Stimulated activated memory B cell treated with anti-CD40 and anti-IgM and Interleukin-4, amounts not matched to agents 10 μg/mL and 1 μg/mL and 100 μg/mL, for 72 hours (primary cell): Measurements from ENCODE around the gene PIGO.

Source experiments
- ATAC-seq: fragments of 150-1000 bp; cut with Tn5 transposase; 2 replicates; pipeline ENCODE4 v1.10.0; 2021
- H3K27ac Mint-ChIP-seq: one replicate; pipeline ENCODE4 v1.8.0; 2022; ENCODE audit warnings: mild to moderate bottlenecking, mixed read lengths
- H3K27me3 Mint-ChIP-seq: one replicate; pipeline ENCODE4 v1.8.0; 2022; ENCODE audit warnings: mixed read lengths
- H3K36me3 Mint-ChIP-seq: one replicate; pipeline ENCODE4 v1.8.0; 2022; ENCODE audit warnings: mixed read lengths
- H3K4me1 Mint-ChIP-seq: one replicate; pipeline ENCODE4 v1.8.0; 2022; ENCODE audit warnings: mixed read lengths
- H3K4me3 Mint-ChIP-seq: one replicate; pipeline ENCODE4 v1.8.0; 2022; ENCODE audit warnings: mild to moderate bottlenecking, moderate library complexity, mixed read lengths
- H3K9me3 Mint-ChIP-seq: one replicate; pipeline ENCODE4 v1.8.0; 2022; ENCODE audit warnings: mixed read lengths

PIGO gene

GRCh38 chr9:35091536-35091935 is 4.9 kb downstream of the PIGO start:
- Mint-ChIP-seq H3K27ac (no peak overlapping the region), H3K4me1 (peaks cover 26% of the 10 kb centered on the region), H3K36me3 (peaks cover 56% of the 10 kb centered on the region), H3K27me3 (no peaks in the 10 kb centered on the region), H3K4me3 (no peak overlapping the region), H3K9me3 (no peaks in the 10 kb centered on the region)
- no peak for ATAC-seq

- Mint-ChIP-seq H3K27me3 (no peaks in the 10 kb centered on the region), H3K36me3 (peaks cover 56% of the 10 kb centered on the region), H3K27ac (no peak overlapping the region), H3K4me1 (peaks cover 6% of the 10 kb centered on the region), H3K9me3 (no peaks in the 10 kb centered on the region), H3K4me3 (no peak overlapping the region)
- ATAC-seq = no peak
Observed at GRCh38 chr9:35089434-35089833, 7.0 kb downstream of the PIGO start.

- no peak for ATAC-seq
- H3K4me1 Mint-ChIP-seq = peaks cover 4% of the 10 kb centered on the region
- H3K4me3 Mint-ChIP-seq = no peak overlapping the region
- H3K27ac Mint-ChIP-seq = no peak overlapping the region
- H3K36me3 Mint-ChIP-seq = peaks cover 25% of the 10 kb centered on the region
- H3K27me3 Mint-ChIP-seq = no peaks in the 10 kb centered on the region
- H3K9me3 Mint-ChIP-seq = no peaks in the 10 kb centered on the region
Observed at GRCh38 chr9:35085078-35085477, 11.3 kb downstream of the PIGO start.

GRCh38 chr9:35079426-35080341 is 16.7 kb downstream of the PIGO start, which contains the start of gene FANCG:
Gene FANCG (minus strand): TSS chr9:35079942. CDS start chr9:35079524, 418 bp downstream.
- peak within 1 kb of the TSS; percentile 99 for H3K4me3 Mint-ChIP-seq
- peak within 1 kb of the TSS; percentile 99 for H3K27ac Mint-ChIP-seq
- peaks cover 36% of the 10 kb centered on the region for H3K4me1 Mint-ChIP-seq
- no peaks in the 10 kb centered on the region for H3K9me3 Mint-ChIP-seq
- H3K27me3 Mint-ChIP-seq = no peaks in the 10 kb centered on the region
- peaks cover 14% of the 10 kb centered on the region for H3K36me3 Mint-ChIP-seq
- peak; percentile 98 for ATAC-seq

- H3K27ac Mint-ChIP-seq = peak overlapping the region; percentile 99
- no peak for ATAC-seq
- peaks cover 36% of the 10 kb centered on the region for H3K4me1 Mint-ChIP-seq
- H3K36me3 Mint-ChIP-seq = peaks cover 20% of the 10 kb centered on the region
- no peaks in the 10 kb centered on the region for H3K9me3 Mint-ChIP-seq
- H3K4me3 Mint-ChIP-seq = peak overlapping the region; percentile 99
- no peaks in the 10 kb centered on the region for H3K27me3 Mint-ChIP-seq
Observed at GRCh38 chr9:35079041-35079425, 17.4 kb downstream of the PIGO start.

- Mint-ChIP-seq H3K4me3 (peak overlapping the region; percentile 99), H3K9me3 (no peaks in the 10 kb centered on the region), H3K36me3 (peaks cover 23% of the 10 kb centered on the region), H3K27ac (no peak overlapping the region), H3K27me3 (no peaks in the 10 kb centered on the region), H3K4me1 (peaks cover 43% of the 10 kb centered on the region)
- ATAC-seq = no peak
Observed at GRCh38 chr9:35078066-35078465, 18.3 kb downstream of the PIGO start.

GRCh38 chr9:35076848-35077247 is 19.5 kb downstream of the PIGO start:
- H3K4me1 Mint-ChIP-seq = peaks cover 47% of the 10 kb centered on the region
- no peak for ATAC-seq
- H3K9me3 Mint-ChIP-seq = no peaks in the 10 kb centered on the region
- no peak overlapping the region for H3K4me3 Mint-ChIP-seq
- no peak overlapping the region for H3K27ac Mint-ChIP-seq
- peaks cover 23% of the 10 kb centered on the region for H3K36me3 Mint-ChIP-seq
- no peaks in the 10 kb centered on the region for H3K27me3 Mint-ChIP-seq

- ATAC-seq = no peak
- Mint-ChIP-seq H3K4me1 (peaks cover 54% of the 10 kb centered on the region), H3K9me3 (no peaks in the 10 kb centered on the region), H3K27me3 (no peaks in the 10 kb centered on the region), H3K36me3 (peaks cover 30% of the 10 kb centered on the region), H3K27ac (no peak overlapping the region), H3K4me3 (no peak overlapping the region)
Observed at GRCh38 chr9:35075358-35075757, 21.0 kb downstream of the PIGO start.

- Mint-ChIP-seq H3K36me3 (peaks cover 34% of the 10 kb centered on the region), H3K4me1 (peaks cover 54% of the 10 kb centered on the region), H3K9me3 (no peaks in the 10 kb centered on the region), H3K4me3 (no peak overlapping the region), H3K27me3 (no peaks in the 10 kb centered on the region), H3K27ac (no peak overlapping the region)
- ATAC-seq = no peak
Observed at GRCh38 chr9:35074791-35075190, 21.6 kb downstream of the PIGO start.

GRCh38 chr9:35074141-35074540 is 22.2 kb downstream of the PIGO start:
- Mint-ChIP-seq H3K36me3 (peaks cover 34% of the 10 kb centered on the region), H3K4me1 (peaks cover 56% of the 10 kb centered on the region), H3K4me3 (no peak overlapping the region), H3K27ac (no peak overlapping the region), H3K27me3 (no peaks in the 10 kb centered on the region), H3K9me3 (no peaks in the 10 kb centered on the region)
- no peak for ATAC-seq

- H3K27me3 Mint-ChIP-seq = no peaks in the 10 kb centered on the region
- peaks cover 56% of the 10 kb centered on the region for H3K4me1 Mint-ChIP-seq
- peak overlapping the region; percentile 85 for H3K27ac Mint-ChIP-seq
- H3K4me3 Mint-ChIP-seq = peak overlapping the region; percentile 82
- no peaks in the 10 kb centered on the region for H3K9me3 Mint-ChIP-seq
- peaks cover 38% of the 10 kb centered on the region for H3K36me3 Mint-ChIP-seq
- no peak for ATAC-seq
Observed at GRCh38 chr9:35073279-35073612, 23.1 kb downstream of the PIGO start.

GRCh38 chr9:35072461-35073278 is 23.7 kb downstream of the PIGO start, which contains the start of gene VCP:
Gene VCP (minus strand): TSS chr9:35072625. CDS start chr9:35072353, 272 bp downstream.
- H3K27me3 Mint-ChIP-seq = no peaks in the 10 kb centered on the region
- peaks cover 56% of the 10 kb centered on the region for H3K4me1 Mint-ChIP-seq
- peak within 1 kb of the TSS; percentile 85 for H3K27ac Mint-ChIP-seq
- H3K4me3 Mint-ChIP-seq = peak within 1 kb of the TSS; percentile 82
- peaks cover 44% of the 10 kb centered on the region for H3K36me3 Mint-ChIP-seq
- ATAC-seq = peak; percentile 95
- H3K9me3 Mint-ChIP-seq = no peaks in the 10 kb centered on the region

GRCh38 chr9:35071814-35072460 is 24.5 kb downstream of the PIGO start:
- peak overlapping the region; percentile 82 for H3K4me3 Mint-ChIP-seq
- no peaks in the 10 kb centered on the region for H3K9me3 Mint-ChIP-seq
- H3K27me3 Mint-ChIP-seq = no peaks in the 10 kb centered on the region
- peaks cover 56% of the 10 kb centered on the region for H3K4me1 Mint-ChIP-seq
- peak; percentile 89 for ATAC-seq
- peak overlapping the region; percentile 85 for H3K27ac Mint-ChIP-seq
- peaks cover 51% of the 10 kb centered on the region for H3K36me3 Mint-ChIP-seq

- H3K9me3 Mint-ChIP-seq = no peaks in the 10 kb centered on the region
- H3K4me3 Mint-ChIP-seq = peak overlapping the region; percentile 82
- H3K27ac Mint-ChIP-seq = peak overlapping the region; percentile 85
- ATAC-seq = no peak
- peaks cover 57% of the 10 kb centered on the region for H3K4me1 Mint-ChIP-seq
- no peaks in the 10 kb centered on the region for H3K27me3 Mint-ChIP-seq
- peaks cover 54% of the 10 kb centered on the region for H3K36me3 Mint-ChIP-seq
Observed at GRCh38 chr9:35070823-35071813, 25.3 kb downstream of the PIGO start.
